OCI-LY7 (cell line): ENCODE results near the gene CELSR3.

ENCODE experiments used
- CTCF ChIP-seq: fragments of 200-600 bp; sonication (generic); conservative IDR thresholded peaks from 2 replicates; pipeline ENCODE4 v1.5.1; 2014; ENCODE audit warnings: mild to moderate bottlenecking, antibody characterized with exemption, low read length, moderate library complexity, mixed read lengths
- EZH2phosphoT487 ChIP-seq: fragments of 200-600 bp; sonication (generic); IDR thresholded peaks from 2 replicates; pipeline ENCODE4 v1.6.1; 2018; ENCODE audit warnings: low read depth, borderline replicate concordance, mild to moderate bottlenecking, mixed run types, antibody characterized with exemption, low read length, moderate library complexity, mixed read lengths

- TF ChIP-seq EZH2phosphoT487 = no peak
- no peak for TF ChIP-seq CTCF
Observed at GRCh38 chr3:48689384-48689783, 26.7 kb upstream of the CELSR3 start.
